IMR-90 (cell line): ENCODE results near the gene LTBP1. TPM values are rescaled to one million over a fixed set of nuclear protein-coding genes. Genes with fewer than 3 reads are reported as not detected.

ENCODE experiments used
- ATAC-seq: fragments of 200-7000 bp; cut with Tn5 transposase; 2 replicates; pipeline ENCODE4 v1.9.1; 2020; ENCODE audit warnings: low read depth, mild to moderate bottlenecking, moderate library complexity
- BruUV-seq: library from RNA; stranded (reverse); fragments of 400-500 nt; replicated peaks from 2 replicates; lab custom pipeline; 2021; lab: Mats Ljungman, UMichigan
- CTCF ChIA-PET: fragments of 300-600 bp; formaldehyde crosslinking; extraction: SDS; loops from one replicate; lab custom pipeline; 2021; ENCODE audit warnings: antibody characterized with exemption; lab: Yijun Ruan, JAX
- POLR2A ChIA-PET: fragments of 300-600 bp; sonication (Branson Sonifier 250); formaldehyde crosslinking; loops from one replicate; lab custom pipeline; 2022; ENCODE audit warnings: antibody characterized with exemption; ENCODE audit not compliant: unreplicated experiment; lab: Charles Lee
- DNase-seq: peaks from one replicate; pipeline ENCODE4 v3.0.0; 2013
- H2AFZ ChIP-seq: replicated peaks from 2 replicates; pipeline ENCODE3; 2013; ENCODE audit warnings: low read length, mild to moderate bottlenecking; ENCODE audit not compliant: poor library complexity
- H2AK5ac ChIP-seq: 2 replicates; pipeline ENCODE4 v1.6.1; 2013; ENCODE audit warnings: low read depth, low read length, inconsistent platforms
- H2AK9ac ChIP-seq: replicated peaks from 2 replicates; pipeline ENCODE3; 2013; ENCODE audit warnings: mild to moderate bottlenecking, low read depth, low read length, moderate library complexity; ENCODE audit not compliant: poor library complexity
- H2BK120ac ChIP-seq: 2 replicates; pipeline ENCODE4 v1.6.1; 2013; ENCODE audit warnings: low read depth, low read length, inconsistent platforms
- H2BK15ac ChIP-seq: 3 replicates; pipeline ENCODE4 v1.6.1; 2013; ENCODE audit warnings: low read depth, low read length, inconsistent platforms
- H2BK20ac ChIP-seq: 2 replicates; pipeline ENCODE4 v1.6.1; 2013; ENCODE audit warnings: low read depth, mild to moderate bottlenecking, inconsistent platforms, low read length, moderate library complexity
- H2BK5ac ChIP-seq: 2 replicates; pipeline ENCODE4 v1.6.1; 2013; ENCODE audit warnings: mild to moderate bottlenecking, low read depth, low read length, inconsistent platforms; ENCODE audit not compliant: poor library complexity, severe bottlenecking
- H3K14ac ChIP-seq: replicated peaks from 2 replicates; pipeline ENCODE4 v1.6.1; 2013; ENCODE audit warnings: low read depth, low read length, inconsistent platforms
- H3K18ac ChIP-seq: 2 replicates; pipeline ENCODE4 v1.6.1; 2013; ENCODE audit warnings: low read depth, low read length, control low read depth
- H3K23ac ChIP-seq: 2 replicates; pipeline ENCODE4 v1.6.1; 2013; ENCODE audit warnings: low read depth, low read length, inconsistent platforms
- H3K27ac ChIP-seq: 2 replicates; pipeline ENCODE4 v1.5.1; 2013; ENCODE audit warnings: mild to moderate bottlenecking, control low read depth, low read length; ENCODE audit not compliant: insufficient read depth
- H3K27me3 ChIP-seq: 2 replicates; pipeline ENCODE4 v1.6.1; 2013; ENCODE audit warnings: low read length; ENCODE audit not compliant: control insufficient read depth, insufficient read depth
- H3K36me3 ChIP-seq: 2 replicates; pipeline ENCODE4 v1.6.1; 2013; ENCODE audit warnings: low read length, mixed read lengths; ENCODE audit not compliant: control insufficient read depth, insufficient read depth
- H3K4ac ChIP-seq: 2 replicates; pipeline ENCODE4 v1.6.1; 2013; ENCODE audit warnings: low read depth, low read length, inconsistent platforms
- H3K4me1 ChIP-seq: 2 replicates; pipeline ENCODE4 v1.6.1; 2013; ENCODE audit warnings: low read length, mixed read lengths; ENCODE audit not compliant: control insufficient read depth, insufficient read depth
- H3K4me2 ChIP-seq: 2 replicates; pipeline ENCODE4 v1.6.1; 2013; ENCODE audit warnings: low read depth, mild to moderate bottlenecking, control low read depth, low read length, moderate library complexity
- H3K4me3 ChIP-seq: 2 replicates; pipeline ENCODE4 v1.5.1; 2013; ENCODE audit warnings: low read depth, mild to moderate bottlenecking, control low read depth, low read length, moderate library complexity; ENCODE audit not compliant: insufficient read depth
- H3K56ac ChIP-seq: 2 replicates; pipeline ENCODE4 v1.6.1; 2013; ENCODE audit warnings: low read length, inconsistent platforms; ENCODE audit not compliant: insufficient read depth; ENCODE audit errors: extremely low read depth
- H3K79me1 ChIP-seq, 2 experiments: 2 replicates each; pipeline ENCODE4 v1.6.1; 2013; ENCODE audit warnings: low read length in 2 of 2, inconsistent platforms in 1 of 2, low read depth in 1 of 2
- H3K9ac ChIP-seq: 2 replicates; pipeline ENCODE4 v1.6.1; 2013; ENCODE audit warnings: low read depth, low read length, control low read depth
- H3K9me1 ChIP-seq: 2 replicates; pipeline ENCODE4 v1.6.1; 2013; ENCODE audit warnings: low read length, inconsistent platforms; ENCODE audit not compliant: insufficient read depth
- H3K9me3 ChIP-seq: 2 replicates; pipeline ENCODE4 v1.6.1; 2013; ENCODE audit warnings: low read length; ENCODE audit not compliant: control insufficient read depth, insufficient read depth
- H4K20me1 ChIP-seq: 2 replicates; pipeline ENCODE4 v1.6.1; 2013; ENCODE audit warnings: low read length, inconsistent platforms; ENCODE audit not compliant: insufficient read depth
- H4K5ac ChIP-seq: 2 replicates; pipeline ENCODE4 v1.6.1; 2013; ENCODE audit warnings: mild to moderate bottlenecking, low read depth, low read length, control low read depth
- H4K8ac ChIP-seq, 2 experiments: 2 replicates each; pipeline ENCODE4 v1.6.1; 2013; ENCODE audit warnings: low read depth in 2 of 2, low read length in 2 of 2, control low read depth in 1 of 2, inconsistent platforms in 1 of 2
- H4K91ac ChIP-seq: 2 replicates; pipeline ENCODE4 v1.6.1; 2013; ENCODE audit warnings: low read depth, low read length, inconsistent platforms; ENCODE audit not compliant: insufficient read depth
- CEBPB ChIP-seq: IDR thresholded peaks from 2 replicates; pipeline ENCODE4 v1.6.1; 2012; ENCODE audit warnings: low read depth, low read length, improper control_type of control experiment
- CHD1 ChIP-seq: IDR thresholded peaks from 2 replicates; pipeline ENCODE4 v1.6.1; 2012; ENCODE audit warnings: low read depth, low read length, improper control_type of control experiment
- MAFK ChIP-seq: IDR thresholded peaks from 2 replicates; pipeline ENCODE4 v1.6.1; 2012; ENCODE audit warnings: low read depth, low read length, improper control_type of control experiment
- RFX5 ChIP-seq: IDR thresholded peaks from 2 replicates; pipeline ENCODE4 v1.8.0; 2012; ENCODE audit warnings: low read depth, mild to moderate bottlenecking, low read length, moderate library complexity
- WGBS, 2 experiments: methylation state at CpG; one replicate each; pipeline versions ENCODE4 v1.1.5 to v1.1.7; 2013; ENCODE audit warnings: missing lambda C conversion rate in 2 of 2; ENCODE audit not compliant: insufficient read length in 1 of 2; ENCODE audit errors: extremely low coverage in 2 of 2; 5-methylcytosine and 5-hydroxymethylcytosine counted together
- dilution Hi-C: fragments of 300-500 bp; cut with HindIII; formaldehyde crosslinking; loops from one replicate; pipeline ENCODE4 v1.14.3; 2018; ENCODE audit warnings: low sequenced_read_pairs; ENCODE audit not compliant: unreplicated experiment
- in situ Hi-C: fragments of 300-500 bp; cut with MboI; formaldehyde crosslinking; loops from 3 replicates; pipeline ENCODE4 v1.14.3; 2019; ENCODE audit warnings: low sequenced_read_pairs, inconsistent platforms, mixed read lengths
- intact Hi-C: fragments of 100-400 bp; cut with micrococcal nuclease; formaldehyde crosslinking; loops from 2 replicates; pipeline ENCODE4 v1.10.0; 2022
- polyA plus RNA-seq, 3 experiments: library from polyadenylated mRNA; depleted of rRNA; stranded (reverse); fragments of >200 nt; gene quantifications; 2 replicates each; pipeline ENCODE4 v1.2.3, GENCODE V29; 2012; ENCODE audit warnings: low replicate concordance in 1 of 3
- total RNA-seq: library from RNA; depleted of rRNA; stranded (reverse); fragments of >200 nt; gene quantifications from 2 replicates; pipeline ENCODE4 v1.2.3, GENCODE V29; 2012
- TF ChIP-seq, protein P1 (sequence below): fragments of 150-350 bp; IDR thresholded peaks from 2 replicates; pipeline ENCODE4 v1.6.1; 2016; ENCODE audit warnings: low read depth, mild to moderate bottlenecking, low read length, moderate library complexity, borderline replicate concordance

Gene LTBP1
- total and polyA plus RNA-seq, 2 of the 4 experiments (the other 2 are of a cell fraction) = 235 to 326 TPM

GRCh38 chr2:33002863-33003262 is 56.1 kb downstream of the LTBP1 start:
- Histone ChIP-seq H2BK120ac (0 out of 2 replicates have a peak overlapping the region, but pooled peaks have one; percentile 5), H3K27me3 (no peaks in the 10 kb centered on the region), H3K79me1 (peaks cover 60 to 77% of the 10 kb centered on the region in 2 experiments), H3K27ac (no peak overlapping the region), H3K9me1 (peaks cover 38% of the 10 kb centered on the region), H2AFZ (no peak overlapping the region), H2BK20ac (peak overlapping the region; percentile 48; the same call in 1 of the 2 replicates), H3K36me3 (0 out of 2 replicates have a peak, but pooled peaks cover 2% of the 10 kb centered on the region), H2AK9ac (no peak overlapping the region), H3K23ac (0 out of 2 replicates have a peak overlapping the region, but pooled peaks have one; percentile 38), H3K9ac (no peak overlapping the region), H4K8ac (no peak overlapping the region), H4K20me1 (peaks cover 7% of the 10 kb centered on the region; the same call in 1 of the 2 replicates), H3K4ac (peak overlapping the region; percentile 40), H3K14ac (0 out of 2 replicates have a peak overlapping the region, but pooled peaks have one; percentile 3), H4K5ac (no peak overlapping the region), H4K91ac (peak overlapping the region; percentile 19; the same call in 1 of the 2 replicates), H3K4me3 (no peak overlapping the region), H2BK15ac (peak overlapping the region; percentile 10; the same call in 1 of the 3 replicates), H3K4me2 (no peak overlapping the region), H3K18ac (no peak overlapping the region), H2AK5ac (peak overlapping the region; percentile 13; the same call in 1 of the 2 replicates), H3K4me1 (peaks cover 25% of the 10 kb centered on the region), H3K56ac (no peak overlapping the region), H2BK5ac (no peak overlapping the region), H3K9me3 (no peaks in the 10 kb centered on the region)
- 84% methylated on average over 5 of the region's 11 CpGs; no CpG with 5 or more reads in 1 of the 2 experiments for WGBS, 2 experiments
- dilution Hi-C loops (no loop called here), intact Hi-C loops (no loop called here), in situ Hi-C loops (no loop called here)
- no TSS peak for BruUV-seq
- ChIA-PET POLR2A (no interaction called here), CTCF (no interaction called here)
- DNase-seq = no peak
- no peak for TF ChIP-seq CHD1
- TF ChIP-seq CEBPB = no peak
- TF ChIP-seq RFX5 = no peak
- TF ChIP-seq, protein P1, sequence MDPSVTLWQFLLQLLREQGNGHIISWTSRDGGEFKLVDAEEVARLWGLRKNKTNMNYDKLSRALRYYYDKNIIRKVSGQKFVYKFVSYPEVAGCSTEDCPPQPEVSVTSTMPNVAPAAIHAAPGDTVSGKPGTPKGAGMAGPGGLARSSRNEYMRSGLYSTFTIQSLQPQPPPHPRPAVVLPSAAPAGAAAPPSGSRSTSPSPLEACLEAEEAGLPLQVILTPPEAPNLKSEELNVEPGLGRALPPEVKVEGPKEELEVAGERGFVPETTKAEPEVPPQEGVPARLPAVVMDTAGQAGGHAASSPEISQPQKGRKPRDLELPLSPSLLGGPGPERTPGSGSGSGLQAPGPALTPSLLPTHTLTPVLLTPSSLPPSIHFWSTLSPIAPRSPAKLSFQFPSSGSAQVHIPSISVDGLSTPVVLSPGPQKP = no peak
- TF ChIP-seq MAFK = no peak
- no peak for ATAC-seq
